WTC11 (cell line): ENCODE data around the gene PHLPP1. TPM values are rescaled to one million over a fixed set of nuclear protein-coding genes. Genes with fewer than 3 reads are reported as not detected.
A peak's percentile ranks its signal among the peaks of the same experiment; 100 is the strongest.

Experiments
- ATAC-seq: fragments of 200-7000 bp; cut with Tn5 transposase; 2 replicates; pipeline ENCODE4 v1.10.0; 2021; ENCODE audit warnings: mild to moderate bottlenecking, moderate library complexity
- CTCF ChIA-PET: fragments of 300-600 bp; sonication (Branson Sonifier 250); formaldehyde crosslinking; loops from one replicate; lab custom pipeline; 2021; ENCODE audit warnings: antibody characterized with exemption; lab: Charles Lee
- POLR2A ChIA-PET: fragments of 350-600 bp; sonication (Branson Sonifier 250); formaldehyde crosslinking; loops from one replicate; lab custom pipeline; 2021; ENCODE audit warnings: antibody characterized with exemption; lab: Charles Lee
- DNase-seq: peaks from one replicate; pipeline ENCODE4 v3.0.0; 2021; ENCODE audit warnings: low spot score
- H3K27ac Mint-ChIP-seq: 2 replicates; pipeline ENCODE4 v1.8.0; 2021; ENCODE audit warnings: mixed read lengths
- H3K27me3 Mint-ChIP-seq: 2 replicates; pipeline ENCODE4 v1.8.0; 2021; ENCODE audit warnings: low read depth, mild to moderate bottlenecking, moderate library complexity, mixed read lengths
- H3K36me3 Mint-ChIP-seq: 2 replicates; pipeline ENCODE4 v1.8.0; 2021; ENCODE audit warnings: mixed read lengths
- H3K4me1 Mint-ChIP-seq: 2 replicates; pipeline ENCODE4 v1.8.0; 2022; ENCODE audit warnings: mixed read lengths
- H3K4me3 Mint-ChIP-seq: 2 replicates; pipeline ENCODE4 v1.8.0; 2021; ENCODE audit warnings: mild to moderate bottlenecking, moderate library complexity, mixed read lengths
- H3K9me3 Mint-ChIP-seq: 2 replicates; pipeline ENCODE4 v1.8.0; 2021; ENCODE audit warnings: mixed read lengths
- GTF2I ChIP-seq: fragments of 250-450 bp; sonication (Bioruptor Pico); conservative IDR thresholded peaks from 2 replicates; pipeline ENCODE4 v1.4.0; 2021; ENCODE audit warnings: mild to moderate bottlenecking
- IRF2 ChIP-seq: sonication (generic); formaldehyde crosslinking; IDR thresholded peaks from 2 replicates; pipeline ENCODE4 v1.8.0; 2022; ENCODE audit warnings: low read depth, missing genetic modification reagents, borderline replicate concordance
- NFATC4 ChIP-seq: fragments of 250-450 bp; sonication (Bioruptor Pico); IDR thresholded peaks from 2 replicates; pipeline ENCODE4 v1.9.0; 2021; ENCODE audit warnings: mild to moderate bottlenecking
- NR1H2 ChIP-seq: sonication (generic); formaldehyde crosslinking; IDR thresholded peaks from 2 replicates; pipeline ENCODE4 v1.9.0; 2021; ENCODE audit warnings: mild to moderate bottlenecking, moderate library complexity, missing genetic modification reagents
- NR2C2 ChIP-seq: sonication (generic); formaldehyde crosslinking; IDR thresholded peaks from 2 replicates; pipeline ENCODE4 v1.8.0; 2022; ENCODE audit warnings: mild to moderate bottlenecking, missing genetic modification reagents
- RELA ChIP-seq: sonication (generic); formaldehyde crosslinking; IDR thresholded peaks from 2 replicates; pipeline ENCODE4 v1.8.1; 2022; ENCODE audit warnings: missing genetic modification reagents, mild to moderate bottlenecking, borderline replicate concordance
- SMAD4 ChIP-seq: sonication (generic); formaldehyde crosslinking; IDR thresholded peaks from 2 replicates; pipeline ENCODE4 v1.8.0; 2022; ENCODE audit warnings: mild to moderate bottlenecking, missing genetic modification reagents
- ZNF219 ChIP-seq: sonication (generic); formaldehyde crosslinking; IDR thresholded peaks from 2 replicates; pipeline ENCODE4 v1.8.0; 2023; ENCODE audit warnings: missing genetic modification reagents, mild to moderate bottlenecking, borderline replicate concordance
- total RNA-seq: library from RNA; stranded (reverse); gene quantifications from 3 replicates; pipeline ENCODE4 v1.2.3, GENCODE V29; 2021
- TF ChIP-seq, protein P1 (sequence below): fragments of 250-450 bp; sonication (Bioruptor Pico); conservative IDR thresholded peaks from 2 replicates; pipeline ENCODE4 v1.9.0; 2021; ENCODE audit warnings: mild to moderate bottlenecking
- TF ChIP-seq, protein P2 (sequence below): fragments of 200-600 bp; IDR thresholded peaks from 2 replicates; pipeline ENCODE4 v1.8.0; 2022; ENCODE audit warnings: antibody characterized with exemption
- TF ChIP-seq, protein P3 (sequence below): sonication (generic); formaldehyde crosslinking; IDR thresholded peaks from 2 replicates; pipeline ENCODE4 v1.8.0; 2022; ENCODE audit warnings: mild to moderate bottlenecking, missing genetic modification reagents
- TF ChIP-seq, protein P4 (sequence below): sonication (generic); formaldehyde crosslinking; IDR thresholded peaks from 2 replicates; pipeline ENCODE4 v1.8.1; 2023; ENCODE audit warnings: mild to moderate bottlenecking, missing genetic modification reagents, moderate library complexity
- TF ChIP-seq, protein P5 (sequence below): sonication (generic); formaldehyde crosslinking; IDR thresholded peaks from 2 replicates; pipeline ENCODE4 v1.8.1; 2022; ENCODE audit warnings: low read depth, missing genetic modification reagents, borderline replicate concordance
- TF ChIP-seq, protein P6 (sequence below): sonication (generic); formaldehyde crosslinking; IDR thresholded peaks from 2 replicates; pipeline ENCODE4 v1.8.1; 2023; ENCODE audit warnings: mild to moderate bottlenecking, moderate library complexity, missing genetic modification reagents
- TF ChIP-seq, protein P7 (sequence below): fragments of 250-450 bp; sonication (Bioruptor Pico); IDR thresholded peaks from 2 replicates; pipeline ENCODE4 v1.8.0; 2021; ENCODE audit warnings: mild to moderate bottlenecking
- TF ChIP-seq, protein P8 (sequence below): sonication (generic); formaldehyde crosslinking; IDR thresholded peaks from 2 replicates; pipeline ENCODE4 v1.8.0; 2022; ENCODE audit warnings: missing genetic modification reagents

The PHLPP1 gene
- total RNA-seq, 1 experiment from 2014 or later = 52.0 TPM

DNA sequence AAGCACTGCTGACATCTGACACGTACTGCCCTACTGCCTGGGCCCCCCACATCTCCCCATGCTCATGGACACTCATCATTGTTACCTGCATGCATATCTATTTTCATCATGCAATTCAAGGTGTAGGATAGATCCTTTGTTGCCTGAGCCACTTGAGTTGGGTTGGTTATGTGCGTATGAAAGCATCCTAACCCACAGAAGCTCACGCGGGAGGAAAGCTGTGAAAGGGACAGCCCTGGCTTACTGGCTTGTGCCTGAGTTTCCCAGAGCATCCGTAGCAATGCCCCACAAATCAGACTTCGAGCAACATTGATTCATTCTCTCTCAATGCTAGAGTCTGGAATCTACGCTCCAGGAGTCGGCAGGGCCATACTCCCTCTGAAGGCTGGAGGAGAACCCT lies 285.5 kb downstream of the PHLPP1 start:
- CTCF ChIA-PET = interaction anchor here (0.8 to 1.3 kb wide), 2 partner anchors 15 to 18 kb away, joined by 3 to 5 read pairs; no protein-coding TSS in a partner anchor
- TF ChIP-seq ZNF219 (CRISPR knock-in tag) (no peak), NFATC4 (CRISPR knock-in tag) (no peak), NR2C2 (CRISPR knock-in tag) (no peak), GTF2I (CRISPR knock-in tag) (no peak)
- TF ChIP-seq, protein P1, sequence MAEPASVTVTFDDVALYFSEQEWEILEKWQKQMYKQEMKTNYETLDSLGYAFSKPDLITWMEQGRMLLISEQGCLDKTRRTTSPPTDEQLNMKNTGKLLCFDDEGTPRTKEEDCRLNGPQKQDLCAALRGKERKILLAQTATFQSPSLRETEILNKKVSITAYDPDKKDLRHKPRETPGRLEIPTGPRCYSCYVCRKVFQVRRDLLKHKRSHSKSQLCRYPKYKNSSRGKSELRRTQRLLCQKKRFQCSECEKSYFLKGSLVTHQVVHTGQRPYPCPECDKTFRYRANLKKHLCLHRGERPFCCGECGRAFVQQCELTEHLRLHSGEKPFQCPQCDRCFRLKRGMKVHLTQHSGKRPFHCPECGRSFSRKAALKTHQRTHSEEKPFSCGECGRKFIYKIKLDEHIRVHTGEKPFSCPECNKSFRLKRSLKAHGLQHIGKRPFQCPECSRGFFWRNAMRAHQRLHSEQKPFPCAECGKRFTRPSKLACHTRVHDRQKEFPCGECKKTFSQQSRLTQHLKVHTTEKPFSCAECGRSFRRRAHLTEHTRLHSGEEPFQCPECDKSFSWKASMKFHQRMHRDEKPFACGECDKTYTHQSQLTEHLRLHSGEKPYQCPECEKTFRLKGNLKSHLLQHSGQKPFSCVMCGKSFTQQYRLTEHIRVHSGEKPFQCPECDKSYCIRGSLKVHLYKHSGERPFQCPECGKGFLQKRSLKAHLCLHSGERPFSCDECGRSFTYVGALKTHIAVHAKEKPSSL (CRISPR knock-in tag) = no peak
- Mint-ChIP-seq H3K27me3 (no peaks in the 10 kb centered on the region), H3K4me3 (no peak overlapping the region), H3K27ac (no peak overlapping the region), H3K4me1 (peaks cover 9% of the 10 kb centered on the region), H3K36me3 (no peaks in the 10 kb centered on the region), H3K9me3 (no peaks in the 10 kb centered on the region)
- POLR2A ChIA-PET = no interaction called here
- no peak for DNase-seq
- peak; percentile 30; the same call in 1 of the 2 replicates for ATAC-seq

DNA sequence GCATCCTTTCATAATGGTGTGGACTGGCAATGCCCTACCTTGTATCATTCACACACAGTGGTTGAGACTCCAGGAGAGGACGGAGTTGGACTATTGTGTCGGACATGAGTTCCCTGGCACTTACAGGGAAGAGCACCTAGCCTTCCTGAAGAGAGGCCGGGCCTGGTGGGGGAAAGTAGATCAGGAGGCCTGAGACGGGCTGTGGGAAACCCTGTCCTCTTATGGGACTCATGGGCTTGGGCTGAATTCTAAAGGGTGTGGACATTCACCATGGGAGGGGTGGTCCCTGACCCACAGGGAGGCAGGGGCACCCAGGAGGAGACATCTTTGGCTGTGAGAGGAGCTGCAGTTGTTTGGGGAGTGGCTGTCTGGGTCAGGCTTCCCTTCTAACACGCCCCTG lies 286.5 kb downstream of the PHLPP1 start:
- ChIA-PET POLR2A (no interaction called here), CTCF (interaction anchor here (1.3 kb wide), 1 partner anchor 19 kb away, joined by 3 read pairs; no protein-coding TSS in a partner anchor)
- TF ChIP-seq, protein P2, sequence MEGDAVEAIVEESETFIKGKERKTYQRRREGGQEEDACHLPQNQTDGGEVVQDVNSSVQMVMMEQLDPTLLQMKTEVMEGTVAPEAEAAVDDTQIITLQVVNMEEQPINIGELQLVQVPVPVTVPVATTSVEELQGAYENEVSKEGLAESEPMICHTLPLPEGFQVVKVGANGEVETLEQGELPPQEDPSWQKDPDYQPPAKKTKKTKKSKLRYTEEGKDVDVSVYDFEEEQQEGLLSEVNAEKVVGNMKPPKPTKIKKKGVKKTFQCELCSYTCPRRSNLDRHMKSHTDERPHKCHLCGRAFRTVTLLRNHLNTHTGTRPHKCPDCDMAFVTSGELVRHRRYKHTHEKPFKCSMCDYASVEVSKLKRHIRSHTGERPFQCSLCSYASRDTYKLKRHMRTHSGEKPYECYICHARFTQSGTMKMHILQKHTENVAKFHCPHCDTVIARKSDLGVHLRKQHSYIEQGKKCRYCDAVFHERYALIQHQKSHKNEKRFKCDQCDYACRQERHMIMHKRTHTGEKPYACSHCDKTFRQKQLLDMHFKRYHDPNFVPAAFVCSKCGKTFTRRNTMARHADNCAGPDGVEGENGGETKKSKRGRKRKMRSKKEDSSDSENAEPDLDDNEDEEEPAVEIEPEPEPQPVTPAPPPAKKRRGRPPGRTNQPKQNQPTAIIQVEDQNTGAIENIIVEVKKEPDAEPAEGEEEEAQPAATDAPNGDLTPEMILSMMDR = no peak
- no peak for TF ChIP-seq NR1H2 (CRISPR knock-in tag)
- no peak for TF ChIP-seq SMAD4
- TF ChIP-seq RELA = no peak
- TF ChIP-seq IRF2 (CRISPR knock-in tag) = no peak
- Mint-ChIP-seq H3K4me3 (no peak overlapping the region), H3K27me3 (no peaks in the 10 kb centered on the region), H3K4me1 (peaks cover 9% of the 10 kb centered on the region), H3K9me3 (no peaks in the 10 kb centered on the region), H3K36me3 (no peaks in the 10 kb centered on the region), H3K27ac (no peak overlapping the region)
- DNase-seq (no peak), ATAC-seq (no peak)

DNA sequence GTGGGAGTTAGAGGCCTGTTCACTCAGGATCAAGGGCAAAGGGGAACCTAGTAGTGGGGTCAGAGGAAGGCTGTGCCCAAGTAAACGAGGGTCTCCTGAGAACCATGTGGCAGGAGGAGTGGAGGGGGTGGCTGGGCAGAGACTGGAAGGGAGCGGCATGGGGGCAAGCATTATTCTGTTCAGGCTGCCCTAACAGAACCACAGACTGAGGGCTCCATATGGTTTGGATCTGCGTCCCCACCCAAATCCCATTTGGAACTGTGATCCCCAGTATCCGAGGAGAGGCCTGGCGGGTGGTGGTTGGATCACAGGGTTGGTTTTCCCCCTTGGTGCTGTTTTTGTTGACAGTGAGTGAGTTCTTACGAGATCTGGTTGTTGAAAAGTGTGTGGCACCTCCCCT lies 287.0 kb downstream of the PHLPP1 start:
- no peaks in the 10 kb centered on the region for H3K36me3 Mint-ChIP-seq
- POLR2A ChIA-PET = no interaction called here
- TF ChIP-seq, protein P3, sequence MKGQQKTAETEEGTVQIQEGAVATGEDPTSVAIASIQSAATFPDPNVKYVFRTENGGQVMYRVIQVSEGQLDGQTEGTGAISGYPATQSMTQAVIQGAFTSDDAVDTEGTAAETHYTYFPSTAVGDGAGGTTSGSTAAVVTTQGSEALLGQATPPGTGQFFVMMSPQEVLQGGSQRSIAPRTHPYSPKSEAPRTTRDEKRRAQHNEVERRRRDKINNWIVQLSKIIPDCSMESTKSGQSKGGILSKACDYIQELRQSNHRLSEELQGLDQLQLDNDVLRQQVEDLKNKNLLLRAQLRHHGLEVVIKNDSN = no peak
- TF ChIP-seq, protein P4, sequence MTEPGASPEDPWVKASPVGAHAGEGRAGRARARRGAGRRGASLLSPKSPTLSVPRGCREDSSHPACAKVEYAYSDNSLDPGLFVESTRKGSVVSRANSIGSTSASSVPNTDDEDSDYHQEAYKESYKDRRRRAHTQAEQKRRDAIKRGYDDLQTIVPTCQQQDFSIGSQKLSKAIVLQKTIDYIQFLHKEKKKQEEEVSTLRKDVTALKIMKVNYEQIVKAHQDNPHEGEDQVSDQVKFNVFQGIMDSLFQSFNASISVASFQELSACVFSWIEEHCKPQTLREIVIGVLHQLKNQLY = no peak
- TF ChIP-seq, protein P5, sequence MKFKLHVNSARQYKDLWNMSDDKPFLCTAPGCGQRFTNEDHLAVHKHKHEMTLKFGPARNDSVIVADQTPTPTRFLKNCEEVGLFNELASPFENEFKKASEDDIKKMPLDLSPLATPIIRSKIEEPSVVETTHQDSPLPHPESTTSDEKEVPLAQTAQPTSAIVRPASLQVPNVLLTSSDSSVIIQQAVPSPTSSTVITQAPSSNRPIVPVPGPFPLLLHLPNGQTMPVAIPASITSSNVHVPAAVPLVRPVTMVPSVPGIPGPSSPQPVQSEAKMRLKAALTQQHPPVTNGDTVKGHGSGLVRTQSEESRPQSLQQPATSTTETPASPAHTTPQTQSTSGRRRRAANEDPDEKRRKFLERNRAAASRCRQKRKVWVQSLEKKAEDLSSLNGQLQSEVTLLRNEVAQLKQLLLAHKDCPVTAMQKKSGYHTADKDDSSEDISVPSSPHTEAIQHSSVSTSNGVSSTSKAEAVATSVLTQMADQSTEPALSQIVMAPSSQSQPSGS (CRISPR knock-in tag) = no peak
- TF ChIP-seq RELA = no peak
- TF ChIP-seq, protein P6, sequence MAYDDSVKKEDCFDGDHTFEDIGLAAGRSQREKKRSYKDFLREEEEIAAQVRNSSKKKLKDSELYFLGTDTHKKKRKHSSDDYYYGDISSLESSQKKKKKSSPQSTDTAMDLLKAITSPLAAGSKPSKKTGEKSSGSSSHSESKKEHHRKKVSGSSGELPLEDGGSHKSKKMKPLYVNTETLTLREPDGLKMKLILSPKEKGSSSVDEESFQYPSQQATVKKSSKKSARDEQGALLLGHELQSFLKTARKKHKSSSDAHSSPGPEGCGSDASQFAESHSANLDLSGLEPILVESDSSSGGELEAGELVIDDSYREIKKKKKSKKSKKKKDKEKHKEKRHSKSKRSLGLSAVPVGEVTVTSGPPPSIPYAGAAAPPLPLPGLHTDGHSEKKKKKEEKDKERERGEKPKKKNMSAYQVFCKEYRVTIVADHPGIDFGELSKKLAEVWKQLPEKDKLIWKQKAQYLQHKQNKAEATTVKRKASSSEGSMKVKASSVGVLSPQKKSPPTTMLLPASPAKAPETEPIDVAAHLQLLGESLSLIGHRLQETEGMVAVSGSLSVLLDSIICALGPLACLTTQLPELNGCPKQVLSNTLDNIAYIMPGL = no peak
- TF ChIP-seq, protein P7, sequence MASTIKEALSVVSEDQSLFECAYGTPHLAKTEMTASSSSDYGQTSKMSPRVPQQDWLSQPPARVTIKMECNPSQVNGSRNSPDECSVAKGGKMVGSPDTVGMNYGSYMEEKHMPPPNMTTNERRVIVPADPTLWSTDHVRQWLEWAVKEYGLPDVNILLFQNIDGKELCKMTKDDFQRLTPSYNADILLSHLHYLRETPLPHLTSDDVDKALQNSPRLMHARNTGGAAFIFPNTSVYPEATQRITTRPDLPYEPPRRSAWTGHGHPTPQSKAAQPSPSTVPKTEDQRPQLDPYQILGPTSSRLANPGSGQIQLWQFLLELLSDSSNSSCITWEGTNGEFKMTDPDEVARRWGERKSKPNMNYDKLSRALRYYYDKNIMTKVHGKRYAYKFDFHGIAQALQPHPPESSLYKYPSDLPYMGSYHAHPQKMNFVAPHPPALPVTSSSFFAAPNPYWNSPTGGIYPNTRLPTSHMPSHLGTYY (CRISPR knock-in tag) = no peak
- TF ChIP-seq, protein P8, sequence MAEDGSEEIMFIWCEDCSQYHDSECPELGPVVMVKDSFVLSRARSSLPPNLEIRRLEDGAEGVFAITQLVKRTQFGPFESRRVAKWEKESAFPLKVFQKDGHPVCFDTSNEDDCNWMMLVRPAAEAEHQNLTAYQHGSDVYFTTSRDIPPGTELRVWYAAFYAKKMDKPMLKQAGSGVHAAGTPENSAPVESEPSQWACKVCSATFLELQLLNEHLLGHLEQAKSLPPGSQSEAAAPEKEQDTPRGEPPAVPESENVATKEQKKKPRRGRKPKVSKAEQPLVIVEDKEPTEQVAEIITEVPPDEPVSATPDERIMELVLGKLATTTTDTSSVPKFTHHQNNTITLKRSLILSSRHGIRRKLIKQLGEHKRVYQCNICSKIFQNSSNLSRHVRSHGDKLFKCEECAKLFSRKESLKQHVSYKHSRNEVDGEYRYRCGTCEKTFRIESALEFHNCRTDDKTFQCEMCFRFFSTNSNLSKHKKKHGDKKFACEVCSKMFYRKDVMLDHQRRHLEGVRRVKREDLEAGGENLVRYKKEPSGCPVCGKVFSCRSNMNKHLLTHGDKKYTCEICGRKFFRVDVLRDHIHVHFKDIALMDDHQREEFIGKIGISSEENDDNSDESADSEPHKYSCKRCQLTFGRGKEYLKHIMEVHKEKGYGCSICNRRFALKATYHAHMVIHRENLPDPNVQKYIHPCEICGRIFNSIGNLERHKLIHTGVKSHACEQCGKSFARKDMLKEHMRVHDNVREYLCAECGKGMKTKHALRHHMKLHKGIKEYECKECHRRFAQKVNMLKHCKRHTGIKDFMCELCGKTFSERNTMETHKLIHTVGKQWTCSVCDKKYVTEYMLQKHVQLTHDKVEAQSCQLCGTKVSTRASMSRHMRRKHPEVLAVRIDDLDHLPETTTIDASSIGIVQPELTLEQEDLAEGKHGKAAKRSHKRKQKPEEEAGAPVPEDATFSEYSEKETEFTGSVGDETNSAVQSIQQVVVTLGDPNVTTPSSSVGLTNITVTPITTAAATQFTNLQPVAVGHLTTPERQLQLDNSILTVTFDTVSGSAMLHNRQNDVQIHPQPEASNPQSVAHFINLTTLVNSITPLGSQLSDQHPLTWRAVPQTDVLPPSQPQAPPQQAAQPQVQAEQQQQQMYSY (CRISPR knock-in tag) = no peak

More for the DNA sequence above, 287.0 kb downstream of the PHLPP1 start:
- DNase-seq (no peak), ATAC-seq (no peak)
- Mint-ChIP-seq H3K27me3 (no peaks in the 10 kb centered on the region), H3K4me3 (no peak overlapping the region), H3K4me1 (peaks cover 9% of the 10 kb centered on the region), H3K27ac (no peak overlapping the region), H3K9me3 (no peaks in the 10 kb centered on the region)
- CTCF ChIA-PET = interaction anchor here (1.3 kb wide), 1 partner anchor 20 kb away, joined by 3 read pairs; no protein-coding TSS in a partner anchor
